SKM-1 (cell line): ENCODE data around the gene ZNF764.

ENCODE experiments used
- DNase-seq: peaks from one replicate; lab custom pipeline; 2025; ENCODE audit not compliant: unreplicated experiment; lab: John Stamatoyannopoulos, UW

ZNF764 gene

DNA sequence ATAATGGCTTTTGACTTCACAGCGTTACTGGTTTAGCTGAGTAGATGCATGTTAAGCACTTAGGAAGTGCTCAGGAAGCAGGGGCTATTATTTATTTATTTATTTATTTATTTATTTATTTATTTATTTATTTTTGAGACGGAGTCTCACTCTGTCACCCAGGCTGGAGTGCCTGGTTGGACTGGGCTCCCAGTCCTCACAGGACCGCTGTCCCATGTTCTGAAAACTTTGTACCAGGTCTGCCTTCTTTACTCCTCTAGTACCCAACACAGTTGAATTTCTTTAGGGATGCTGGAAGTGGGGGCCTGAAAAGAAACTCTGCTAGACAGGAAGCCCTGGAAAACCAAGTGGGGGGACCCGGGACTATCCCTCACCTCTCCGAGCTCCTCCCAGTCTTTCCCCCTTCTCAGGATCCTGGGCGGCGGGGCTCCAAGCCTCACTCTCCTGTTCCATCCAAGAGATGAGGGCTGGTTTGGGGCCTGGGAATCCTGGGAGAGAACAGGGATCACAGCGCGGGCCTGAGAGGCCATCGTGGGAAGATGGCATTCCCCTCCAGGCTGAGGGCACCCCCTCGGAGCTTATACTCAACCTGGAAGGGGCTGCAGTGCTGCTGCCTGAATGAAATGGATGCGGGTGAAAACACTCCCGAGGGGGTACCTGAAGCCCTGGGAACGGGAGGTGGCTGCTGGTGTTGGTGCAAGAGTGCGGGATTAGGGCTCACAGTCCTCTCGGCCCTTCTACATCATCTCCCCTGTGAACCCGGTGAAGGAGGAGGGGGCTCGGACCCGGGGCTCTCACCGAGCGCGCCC lies 12.7 kb upstream of the ZNF764 start:
- no peak for DNase-seq

DNA sequence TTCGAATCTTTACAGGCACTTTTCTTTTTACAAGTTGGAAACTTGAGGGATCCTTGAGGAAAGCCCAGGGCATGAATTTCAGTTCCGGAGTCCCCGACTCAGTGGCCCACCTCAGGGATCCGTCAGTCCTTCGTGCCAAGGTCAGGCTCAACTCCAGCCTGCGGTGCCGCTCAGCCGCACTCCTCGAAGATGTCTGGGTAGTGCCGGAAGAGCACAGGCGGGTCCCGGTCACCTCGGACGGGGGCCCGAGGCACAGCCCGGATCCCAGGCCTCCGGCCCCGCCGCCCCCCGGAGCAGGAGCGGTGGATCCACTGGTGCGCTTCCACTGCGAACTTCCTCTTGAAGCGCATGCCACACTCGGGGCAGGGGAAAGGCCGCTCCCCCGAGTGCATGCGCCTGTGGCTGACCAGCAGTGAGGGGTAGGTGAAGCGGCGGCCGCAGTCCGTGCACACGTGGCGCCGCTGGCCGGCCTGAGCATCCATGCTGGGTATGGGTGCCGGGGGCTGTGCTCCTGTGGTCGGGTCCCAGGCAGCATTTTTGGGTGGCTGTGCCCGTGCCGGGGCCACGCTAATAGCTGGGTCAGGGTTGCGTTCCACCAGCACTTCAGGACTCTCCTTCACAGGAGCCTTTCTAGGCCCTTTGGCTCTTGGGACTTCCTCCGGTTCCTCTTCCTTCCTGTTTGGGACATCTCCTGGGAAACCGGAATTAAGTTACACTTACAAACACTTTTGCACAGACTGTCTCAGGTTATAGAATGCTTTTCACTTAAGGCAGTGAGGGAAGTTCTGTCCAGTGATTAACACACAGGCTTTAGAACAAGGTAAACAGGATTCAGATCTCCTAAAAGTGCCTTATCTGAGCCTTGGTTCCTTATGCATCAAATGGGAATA lies 11.8 kb upstream of the ZNF764 start:
- DNase-seq = no peak

DNA sequence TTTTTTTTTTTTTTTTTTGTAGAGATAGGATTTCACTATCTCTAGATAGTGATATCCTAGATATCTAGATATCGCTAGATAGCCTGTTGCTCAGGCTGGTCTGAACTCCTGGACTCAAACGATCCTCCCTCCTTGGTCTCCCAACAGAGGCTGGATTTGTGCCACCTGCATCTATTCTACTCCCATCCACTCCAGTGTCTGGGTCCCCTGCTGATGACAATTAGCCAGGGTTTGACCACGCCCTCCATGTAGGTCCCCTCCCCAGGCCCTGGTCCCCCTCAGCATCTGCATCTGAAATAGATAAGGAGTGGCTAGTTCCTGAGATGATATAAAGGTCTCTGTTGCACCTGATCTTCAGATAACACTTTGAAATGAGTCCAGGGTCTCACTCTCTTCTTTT lies 11.1 kb upstream of the ZNF764 start:
- no peak for DNase-seq

GRCh38 chr16:30567991-30568638 lies 9.9 kb upstream of the ZNF764 start:
- DNase-seq = peak; percentile 21

DNA sequence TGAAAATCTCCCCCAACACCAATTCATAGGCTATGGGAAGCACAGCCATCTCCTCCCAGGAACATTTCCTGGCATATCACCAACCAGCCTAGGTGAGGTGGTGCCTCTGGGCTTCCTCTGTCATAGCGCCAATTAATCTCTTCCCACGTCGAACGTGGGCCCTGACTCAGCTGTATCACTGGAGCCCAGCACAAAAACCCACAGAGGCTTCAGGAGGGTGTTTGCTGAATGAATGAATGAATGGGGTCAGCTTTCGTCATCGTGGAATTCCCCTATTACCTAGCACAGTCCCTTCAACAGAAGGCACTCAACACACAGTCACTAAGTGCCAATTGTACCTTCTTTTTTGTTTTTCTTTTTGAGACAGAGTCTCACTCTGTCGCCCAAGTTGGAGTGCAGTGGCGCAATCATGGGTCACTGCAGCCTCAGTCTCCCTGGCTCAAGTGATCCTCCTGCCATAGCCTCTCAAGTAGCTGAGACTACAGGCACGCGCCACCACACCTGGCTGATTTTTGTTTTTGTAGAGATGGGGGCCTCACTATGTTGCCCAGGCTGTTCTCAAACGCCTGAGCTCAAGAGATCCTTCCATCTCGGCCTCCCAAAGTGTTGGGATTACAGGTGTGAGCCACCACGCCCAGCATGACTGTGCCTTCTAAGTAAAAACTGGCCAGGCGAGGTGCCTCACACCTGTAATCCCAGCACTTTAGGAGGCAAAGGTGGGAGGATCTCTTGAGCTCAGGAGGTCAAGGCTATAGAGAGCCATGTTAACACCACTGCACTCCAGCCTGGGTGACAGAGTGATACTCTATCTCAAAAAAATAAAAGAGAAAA lies 9.2 kb upstream of the ZNF764 start:
- no peak for DNase-seq

GRCh38 chr16:30566531-30566930 lies 8.4 kb upstream of the ZNF764 start:
- DNase-seq = no peak

- DNase-seq = no peak
Measured at GRCh38 chr16:30565984-30566383, 7.8 kb upstream of the ZNF764 start.

DNA sequence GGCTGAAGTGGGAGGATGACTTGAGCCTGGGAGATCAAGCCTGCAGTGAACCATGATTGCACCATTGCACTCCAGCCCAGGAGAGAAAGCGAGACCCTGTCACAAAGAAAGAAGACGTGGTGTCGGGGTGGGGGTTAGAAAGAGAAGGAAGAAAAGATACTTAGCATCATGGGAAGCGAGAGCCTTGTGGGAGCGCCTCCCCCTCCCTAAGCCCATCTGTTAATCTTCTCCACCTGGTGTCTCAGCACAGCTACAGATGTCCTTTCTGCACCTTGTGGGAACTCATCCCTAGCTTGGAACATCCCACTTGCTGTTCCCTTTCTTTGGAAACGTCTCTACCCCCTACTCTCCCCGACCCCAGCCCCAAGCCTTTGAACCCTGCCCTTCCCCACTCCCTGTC lies 7.4 kb upstream of the ZNF764 start:
- no peak for DNase-seq

- no peak for DNase-seq
Measured at GRCh38 chr16:30562021-30562420, 3.8 kb upstream of the ZNF764 start.

- no peak for DNase-seq
Measured at GRCh38 chr16:30561089-30561816, 3.1 kb upstream of the ZNF764 start.

GRCh38 chr16:30559690-30560089 lies 1.5 kb upstream of the ZNF764 start:
- DNase-seq = no peak

GRCh38 chr16:30558789-30559377 lies 709 bp upstream of the ZNF764 start:
- DNase-seq = no peak

DNA sequence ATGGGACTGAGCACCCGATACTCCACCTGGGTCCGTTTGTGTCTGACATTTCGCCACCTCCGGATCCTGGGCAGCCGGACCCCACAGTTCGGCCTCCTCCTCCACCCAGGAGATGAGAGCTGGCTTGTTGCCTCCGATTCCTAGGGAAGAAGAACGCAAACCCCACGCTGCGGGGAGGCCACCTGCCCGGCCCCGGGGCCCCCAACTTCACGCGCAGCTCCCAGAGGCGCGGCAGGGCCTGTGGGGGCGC lies 542 bp downstream of the ZNF764 start:
- no peak for DNase-seq

DNA sequence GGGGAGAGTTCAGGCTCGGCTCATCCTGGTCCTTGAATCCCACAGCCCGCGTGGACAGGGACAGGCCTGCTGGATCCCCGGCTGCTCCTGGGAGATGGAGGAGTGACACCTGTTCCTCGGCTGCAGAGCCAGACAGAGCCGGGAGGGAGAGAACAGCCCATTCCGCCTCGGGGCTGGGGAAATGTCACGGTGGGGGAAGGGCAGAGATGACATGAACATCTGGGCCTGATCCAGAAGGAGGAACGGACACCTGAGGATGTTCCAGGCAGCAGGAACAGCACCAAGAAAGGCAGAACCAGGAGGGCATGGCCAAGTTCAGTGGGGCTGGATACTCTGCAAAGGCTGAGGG lies 2.1 kb downstream of the ZNF764 start:
- no peak for DNase-seq

GRCh38 chr16:30555315-30556124 lies 2.7 kb downstream of the ZNF764 start:
- DNase-seq = no peak

DNA sequence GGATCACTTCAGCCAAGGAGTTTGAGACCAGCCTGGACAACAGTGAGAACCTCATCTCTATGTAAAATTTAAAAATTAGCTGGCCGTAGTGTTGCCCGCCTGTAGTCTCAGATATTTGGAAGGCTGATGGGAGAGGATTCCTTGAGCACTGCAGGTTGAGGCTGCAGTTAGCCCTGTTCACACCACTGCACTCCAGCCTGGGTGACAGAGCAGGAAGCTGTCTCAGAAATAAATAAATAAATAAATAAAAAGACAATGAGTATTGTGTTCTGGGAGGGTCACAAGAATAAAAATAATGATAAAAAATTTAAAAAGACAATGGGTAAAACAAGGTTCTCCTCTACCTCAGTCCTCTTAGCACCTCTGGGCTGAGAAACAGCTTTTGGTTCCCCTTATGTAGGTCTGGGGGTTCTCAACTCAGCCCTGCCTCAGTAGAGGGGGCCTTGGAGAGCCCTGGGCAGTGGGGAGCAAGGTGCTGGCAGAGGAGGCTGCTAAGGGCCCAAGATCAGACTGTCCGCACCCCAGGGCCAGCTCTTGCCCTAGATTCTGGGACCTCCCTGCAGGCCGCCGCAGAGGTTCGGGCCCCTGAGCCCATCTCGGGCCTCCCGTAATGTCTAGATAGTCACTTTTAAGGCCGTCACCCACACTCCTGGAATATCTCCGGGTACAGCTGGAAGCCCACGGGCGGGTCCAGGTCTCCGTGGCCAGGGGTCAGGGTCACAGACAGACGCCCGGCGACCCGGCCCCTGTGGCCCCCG lies 3.4 kb downstream of the ZNF764 start:
- DNase-seq = no peak

DNA sequence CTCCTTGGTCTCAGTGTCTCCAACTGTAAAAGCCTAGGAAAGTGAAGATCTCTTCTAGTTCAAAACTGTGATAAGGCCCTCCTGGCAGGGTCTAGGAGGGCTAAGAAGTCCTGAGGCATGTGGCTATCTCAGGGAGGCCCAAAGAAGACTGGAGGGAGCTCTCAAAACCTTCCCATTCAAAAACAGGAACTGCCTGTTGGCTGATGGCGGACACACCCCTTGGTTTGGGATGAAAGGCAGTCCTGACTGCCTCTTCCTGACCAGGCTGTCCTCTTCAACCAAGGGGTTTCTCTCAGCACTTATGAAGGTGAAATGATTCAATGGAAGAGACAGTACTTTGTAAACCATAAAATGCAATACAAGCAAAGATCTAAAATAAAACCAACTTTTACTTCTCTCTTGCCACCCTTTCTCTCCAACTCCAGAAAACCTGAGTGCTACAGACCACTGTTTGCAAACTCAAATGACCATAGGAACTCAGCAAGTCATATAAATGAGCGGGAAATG lies 4.7 kb downstream of the ZNF764 start:
- DNase-seq = no peak

DNA sequence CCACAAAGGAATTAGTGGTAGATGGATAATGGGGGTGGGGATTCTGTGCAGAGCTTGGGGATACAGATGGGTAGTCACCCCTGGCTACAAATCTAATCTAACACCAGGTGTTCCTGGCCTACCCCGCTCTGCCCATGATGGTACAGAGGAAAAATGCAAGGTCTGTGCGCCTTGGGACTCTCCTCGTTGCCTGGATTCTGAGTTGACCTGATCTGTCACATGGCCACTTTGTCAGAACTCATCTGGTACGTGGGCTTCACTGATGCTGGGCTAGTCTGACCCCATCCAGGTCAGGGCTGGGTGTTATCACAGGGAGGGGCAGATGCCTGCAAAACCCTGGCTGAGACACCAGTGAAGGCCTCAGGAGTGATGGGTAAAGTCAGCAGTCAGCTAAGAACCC lies 5.2 kb downstream of the ZNF764 start:
- no peak for DNase-seq
